HepG2 (cell line): Measurements from ENCODE around the gene CASKIN2. TPM values are rescaled to one million over a fixed set of nuclear protein-coding genes. Genes with fewer than 3 reads are reported as not detected.

ENCODE experiments used
- AGO2 ChIP-seq: fragments of 200-400 bp; formaldehyde crosslinking; optimal IDR thresholded peaks from 2 replicates; pipeline ENCODE3; 2017; ENCODE audit warnings: mild to moderate bottlenecking, low read depth, low read length, moderate library complexity
- DMAP1 ChIP-seq: IDR thresholded peaks from 2 replicates; pipeline ENCODE4 v1.6.1; 2016
- GABPB1 ChIP-seq: IDR thresholded peaks from 2 replicates; pipeline ENCODE4 v1.6.1; 2016; ENCODE audit warnings: mild to moderate bottlenecking, missing genetic modification reagents, moderate library complexity, missing compliant biosample characterization
- GTF3A ChIP-seq: sonication (generic); formaldehyde crosslinking; conservative IDR thresholded peaks from 2 replicates; pipeline ENCODE4 v1.4.0; 2020; ENCODE audit warnings: mild to moderate bottlenecking, missing genetic modification reagents
- HHEX ChIP-seq: IDR thresholded peaks from 2 replicates; pipeline ENCODE4 v1.6.1; 2016; ENCODE audit warnings: control low read depth
- IRF1 ChIP-seq: sonication (generic); formaldehyde crosslinking; IDR thresholded peaks from 2 replicates; pipeline ENCODE4 v1.4.0; 2020; ENCODE audit warnings: low read depth, mild to moderate bottlenecking, missing genetic modification reagents
- KLF11 ChIP-seq: IDR thresholded peaks from 2 replicates; pipeline ENCODE4 v1.6.1; 2016; ENCODE audit warnings: missing compliant biosample characterization
- KLF12 ChIP-seq: sonication (generic); formaldehyde crosslinking; IDR thresholded peaks from 2 replicates; pipeline ENCODE4 v1.4.0; 2020; ENCODE audit warnings: missing genetic modification reagents, borderline replicate concordance
- MXI1 ChIP-seq: IDR thresholded peaks from 3 replicates; pipeline ENCODE4 v1.6.1; 2012; ENCODE audit warnings: low read depth, low read length, inconsistent platforms, borderline replicate concordance
- PCBP2 ChIP-seq: fragments of 200-400 bp; formaldehyde crosslinking; optimal IDR thresholded peaks from 2 replicates; pipeline ENCODE3; 2018; ENCODE audit warnings: low read length, low read depth; ENCODE audit not compliant: poor library complexity, severe bottlenecking
- PHF21A ChIP-seq: sonication (generic); formaldehyde crosslinking; IDR thresholded peaks from 2 replicates; pipeline ENCODE4 v1.5.0; 2020; ENCODE audit warnings: mild to moderate bottlenecking, missing genetic modification reagents
- RERE ChIP-seq: IDR thresholded peaks from 2 replicates; pipeline ENCODE4 v1.6.1; 2016; ENCODE audit warnings: low read depth, missing genetic modification reagents, missing compliant biosample characterization
- RFXANK ChIP-seq: IDR thresholded peaks from 2 replicates; pipeline ENCODE4 v1.6.1; 2016
- SALL2 ChIP-seq: sonication (generic); formaldehyde crosslinking; IDR thresholded peaks from 2 replicates; pipeline ENCODE4 v1.8.1; 2023; ENCODE audit warnings: mild to moderate bottlenecking, missing genetic modification reagents, inconsistent platforms
- SAP130 ChIP-seq: IDR thresholded peaks from 2 replicates; pipeline ENCODE4 v1.6.1; 2016; ENCODE audit warnings: low read depth
- SSRP1 ChIP-seq: IDR thresholded peaks from 2 replicates; pipeline ENCODE4 v1.6.1; 2016; ENCODE audit warnings: control low read depth
- TMF1 ChIP-seq: sonication (generic); formaldehyde crosslinking; IDR thresholded peaks from 2 replicates; pipeline ENCODE4 v1.8.1; 2022; ENCODE audit warnings: low read depth, missing genetic modification reagents
- U2AF2 ChIP-seq: fragments of 200-400 bp; formaldehyde crosslinking; IDR thresholded peaks from 2 replicates; pipeline ENCODE4 v1.6.1; 2017; ENCODE audit warnings: low read depth, mild to moderate bottlenecking, low read length
- ZBTB7A ChIP-seq: sonication (generic); formaldehyde crosslinking; IDR thresholded peaks from 2 replicates; pipeline ENCODE4 v1.8.0; 2022; ENCODE audit warnings: mild to moderate bottlenecking, missing genetic modification reagents
- ZC3H13 ChIP-seq: sonication (generic); formaldehyde crosslinking; IDR thresholded peaks from 2 replicates; pipeline ENCODE4 v1.8.1; 2023; ENCODE audit warnings: mild to moderate bottlenecking, missing genetic modification reagents, moderate library complexity
- ZNF274 ChIP-seq: sonication (generic); formaldehyde crosslinking; IDR thresholded peaks from 2 replicates; pipeline ENCODE4 v1.5.1; 2020; ENCODE audit warnings: mild to moderate bottlenecking, missing genetic modification reagents
- ZNF33B ChIP-seq: sonication (generic); formaldehyde crosslinking; IDR thresholded peaks from 2 replicates; pipeline ENCODE4 v1.5.1; 2020; ENCODE audit warnings: mild to moderate bottlenecking, missing genetic modification reagents
- ZNF383 ChIP-seq: sonication (generic); formaldehyde crosslinking; IDR thresholded peaks from 2 replicates; pipeline ENCODE4 v1.4.0; 2020; ENCODE audit warnings: missing genetic modification reagents, mild to moderate bottlenecking, borderline replicate concordance
- ZNF564 ChIP-seq: sonication (generic); formaldehyde crosslinking; IDR thresholded peaks from 2 replicates; pipeline ENCODE4 v1.8.1; 2023; ENCODE audit warnings: mild to moderate bottlenecking, missing genetic modification reagents
- ZNF572 ChIP-seq: sonication (generic); formaldehyde crosslinking; IDR thresholded peaks from 2 replicates; pipeline ENCODE4 v1.5.1; 2020; ENCODE audit warnings: mild to moderate bottlenecking, missing genetic modification reagents
- ZNF768 ChIP-seq: sonication (generic); formaldehyde crosslinking; IDR thresholded peaks from 2 replicates; pipeline ENCODE4 v1.4.0; 2020; ENCODE audit warnings: missing genetic modification reagents
- ZNF83 ChIP-seq: sonication (generic); formaldehyde crosslinking; IDR thresholded peaks from 2 replicates; pipeline ENCODE4 v1.4.0; 2020; ENCODE audit warnings: missing genetic modification reagents, mild to moderate bottlenecking, borderline replicate concordance
- polyA plus RNA-seq, 8 experiments: library from polyadenylated mRNA; depleted of rRNA in 3 of 8; stranded (reverse) in 7 of 8; unstranded in 1 of 8; fragments of >200 nt; fragmentation: Illumina TruSeq in 4 of 8; extraction: Trizol in 4 of 8; gene quantifications; 2 replicates each; pipeline versions ENCODE4 v1.2.1 to v1.2.3, GENCODE V29; 2011 to 2016; ENCODE audit warnings: low read depth in 4 of 8, missing spikeins in 1 of 8, mixed read lengths in 1 of 8; ENCODE audit not compliant: insufficient read depth in 1 of 8
- total RNA-seq, 5 experiments: library from RNA; depleted of rRNA; stranded (reverse); fragments of >200 nt; fragmentation: Illumina TruSeq; extraction: Trizol; gene quantifications; 2 replicates each; pipeline ENCODE4 v1.2.3, GENCODE V29; 2016; ENCODE audit warnings: low read depth in 1 of 5

Gene CASKIN2
- total and polyA plus RNA-seq, 2 of the 13 experiments (the other 11 are each of a cell fraction or from before 2014, with no cell fraction given): 5.2 to 7.8 TPM

- TF ChIP-seq HHEX (CRISPR knock-in tag) (0 out of 2 replicates have a peak, but pooled peaks have one; percentile 39), ZC3H13 (CRISPR knock-in tag) (peak; percentile 65; the same call in 1 of the 2 replicates), AGO2 (peak; percentile 37), KLF12 (peak; percentile 64; the same call in 1 of the 2 replicates), PCBP2 (peak; percentile 55), RERE (no peak), ZNF83 (no peak), DMAP1 (CRISPR knock-in tag) (0 out of 2 replicates have a peak, but pooled peaks have one; percentile 40), ZNF383 (CRISPR knock-in tag) (0 out of 2 replicates have a peak, but pooled peaks have one; percentile 84), U2AF2 (peak; percentile 76; the same call in 1 of the 2 replicates), ZNF33B (CRISPR knock-in tag) (no peak), ZNF564 (CRISPR knock-in tag) (no peak), ZNF572 (CRISPR knock-in tag) (0 out of 2 replicates have a peak, but pooled peaks have one; percentile 64), TMF1 (CRISPR knock-in tag) (no peak), SAP130 (peak; percentile 92), SALL2 (CRISPR knock-in tag) (peak; percentile 96), IRF1 (no peak), ZNF274 (CRISPR knock-in tag) (peak; percentile 83), ZNF768 (peak; percentile 70), KLF11 (CRISPR knock-in tag) (peak; percentile 94), MXI1 (peak; percentile 34; the same call in 1 of the 3 replicates), GTF3A (CRISPR knock-in tag) (peak; percentile 79; the same call in 1 of the 2 replicates), RFXANK (CRISPR knock-in tag) (peak; percentile 17; the same call in 1 of the 2 replicates), SSRP1 (CRISPR knock-in tag) (peak; percentile 32; the same call in 1 of the 2 replicates), GABPB1 (peak; percentile 90), ZBTB7A (CRISPR knock-in tag) (peak; percentile 64; the same call in 1 of the 2 replicates), PHF21A (CRISPR knock-in tag) (0 out of 2 replicates have a peak, but pooled peaks have one; percentile 37)
Observed at GRCh38 chr17:75456417-75457046, 58.8 kb downstream of the CASKIN2 start, which contains the start of gene TMEM94 (continued).
